GM13977 (cell line): ENCODE data around the gene NOS1AP.
"Not testable (repeated sequence)": the region's sequence is repeated elsewhere in the genome, so short reads cannot be mapped to it uniquely, and the experiment has no call there.

Source experiments
- DNase-seq: peaks from one replicate; pipeline ENCODE4 v3.0.0; 2012; ENCODE audit warnings: low spot score
- in situ Hi-C: fragments of 300-500 bp; cut with MboI; formaldehyde crosslinking; loops from one replicate; pipeline ENCODE4 v1.12.0; 2022; ENCODE audit warnings: low sequenced_read_pairs, low pct_unique_long_range_greater_than_20kb, mixed read lengths, inconsistent platforms; ENCODE audit not compliant: unreplicated experiment
- TF ChIP-seq, protein P1 (sequence below): IDR thresholded peaks from 2 replicates; pipeline ENCODE4 v1.5.1; 2012; ENCODE audit warnings: mild to moderate bottlenecking, control low read depth; ENCODE audit not compliant: insufficient read depth; ENCODE audit errors: extremely low read depth, missing control alignments

The NOS1AP gene

DNA sequence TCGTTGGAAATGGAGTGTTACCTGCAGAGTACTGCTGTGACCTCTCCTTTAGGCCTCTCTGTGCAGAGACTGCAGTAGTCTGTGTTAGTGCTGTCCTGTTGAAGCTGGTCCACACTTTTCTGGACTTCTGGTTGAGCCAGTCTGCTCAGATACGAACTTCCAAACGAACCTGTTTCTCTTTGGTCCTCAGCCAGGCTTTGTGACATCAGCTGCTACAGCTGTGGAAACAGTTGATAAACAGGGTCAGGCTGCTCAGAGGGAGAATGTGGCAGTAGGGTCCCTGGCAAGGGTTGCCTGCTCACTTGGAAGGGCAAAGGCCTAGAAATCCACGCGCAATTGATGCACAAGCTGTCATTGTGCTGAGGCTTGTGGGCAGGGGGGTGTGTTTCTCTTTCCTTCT lies 98.8 kb downstream of the NOS1AP start:
- TF ChIP-seq, protein P1, sequence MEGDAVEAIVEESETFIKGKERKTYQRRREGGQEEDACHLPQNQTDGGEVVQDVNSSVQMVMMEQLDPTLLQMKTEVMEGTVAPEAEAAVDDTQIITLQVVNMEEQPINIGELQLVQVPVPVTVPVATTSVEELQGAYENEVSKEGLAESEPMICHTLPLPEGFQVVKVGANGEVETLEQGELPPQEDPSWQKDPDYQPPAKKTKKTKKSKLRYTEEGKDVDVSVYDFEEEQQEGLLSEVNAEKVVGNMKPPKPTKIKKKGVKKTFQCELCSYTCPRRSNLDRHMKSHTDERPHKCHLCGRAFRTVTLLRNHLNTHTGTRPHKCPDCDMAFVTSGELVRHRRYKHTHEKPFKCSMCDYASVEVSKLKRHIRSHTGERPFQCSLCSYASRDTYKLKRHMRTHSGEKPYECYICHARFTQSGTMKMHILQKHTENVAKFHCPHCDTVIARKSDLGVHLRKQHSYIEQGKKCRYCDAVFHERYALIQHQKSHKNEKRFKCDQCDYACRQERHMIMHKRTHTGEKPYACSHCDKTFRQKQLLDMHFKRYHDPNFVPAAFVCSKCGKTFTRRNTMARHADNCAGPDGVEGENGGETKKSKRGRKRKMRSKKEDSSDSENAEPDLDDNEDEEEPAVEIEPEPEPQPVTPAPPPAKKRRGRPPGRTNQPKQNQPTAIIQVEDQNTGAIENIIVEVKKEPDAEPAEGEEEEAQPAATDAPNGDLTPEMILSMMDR, result no peak
- in situ Hi-C loops, result no loop called here
- DNase-seq, result no peak

DNA sequence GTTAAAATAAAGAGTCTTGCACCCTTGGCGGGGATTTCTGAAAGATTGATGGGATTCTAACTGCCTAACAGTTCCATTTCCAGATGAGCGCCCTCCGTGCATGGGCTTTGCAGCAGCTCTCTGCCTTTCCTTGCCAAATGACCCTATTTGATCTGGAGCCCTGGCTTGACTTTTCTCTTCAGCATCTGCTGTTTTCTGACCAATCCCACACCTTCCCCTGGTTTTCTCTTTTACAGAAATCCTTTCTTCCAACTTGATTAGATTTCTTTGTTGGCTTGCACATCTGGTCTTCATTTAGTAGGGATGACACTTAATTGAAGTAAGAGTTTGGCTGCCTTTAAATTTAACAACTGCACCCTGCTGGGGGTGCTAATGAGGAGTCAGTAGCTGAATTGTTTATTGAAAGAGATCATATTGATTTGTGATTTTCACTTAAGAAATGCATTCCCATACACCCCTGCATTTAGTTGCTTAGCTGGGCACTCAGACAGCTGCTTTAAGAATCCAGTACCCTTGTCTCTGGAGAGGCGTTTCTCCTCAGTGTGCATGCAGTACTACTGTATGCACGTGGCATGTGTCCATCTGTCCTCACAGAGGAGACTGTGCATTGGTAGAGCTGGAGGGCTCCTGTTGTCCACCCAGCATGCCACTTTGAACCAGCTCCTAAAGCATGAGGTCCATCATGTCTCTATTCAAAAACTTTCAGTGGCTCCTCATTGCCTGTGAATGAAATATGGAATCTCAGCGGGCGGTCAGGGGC lies 99.7 kb downstream of the NOS1AP start:
- no peak for DNase-seq
- in situ Hi-C loops, result no loop called here
- TF ChIP-seq, protein P1, result no peak

DNA sequence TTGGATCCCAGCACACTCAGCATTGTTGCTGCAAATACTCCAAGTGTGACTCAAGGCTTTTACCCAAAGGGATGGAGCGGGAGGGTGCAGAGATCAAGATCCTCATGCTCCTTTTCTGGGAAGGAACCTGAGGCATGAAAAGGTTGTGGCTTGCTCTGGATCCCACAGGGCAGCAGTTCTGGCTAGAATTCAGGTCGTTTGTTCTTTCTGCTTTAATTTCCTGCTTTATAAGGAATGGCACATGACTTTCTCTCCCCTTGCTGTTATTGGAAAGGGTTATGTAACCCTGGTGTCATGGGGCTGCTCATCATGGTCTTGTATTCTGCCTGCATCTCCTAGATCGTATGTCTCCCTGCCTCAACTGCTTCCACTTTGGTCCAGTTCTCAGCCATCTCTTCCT lies 101.6 kb downstream of the NOS1AP start:
- no peak for DNase-seq
- TF ChIP-seq, protein P1, result no peak
- in situ Hi-C loops, result no loop called here

DNA sequence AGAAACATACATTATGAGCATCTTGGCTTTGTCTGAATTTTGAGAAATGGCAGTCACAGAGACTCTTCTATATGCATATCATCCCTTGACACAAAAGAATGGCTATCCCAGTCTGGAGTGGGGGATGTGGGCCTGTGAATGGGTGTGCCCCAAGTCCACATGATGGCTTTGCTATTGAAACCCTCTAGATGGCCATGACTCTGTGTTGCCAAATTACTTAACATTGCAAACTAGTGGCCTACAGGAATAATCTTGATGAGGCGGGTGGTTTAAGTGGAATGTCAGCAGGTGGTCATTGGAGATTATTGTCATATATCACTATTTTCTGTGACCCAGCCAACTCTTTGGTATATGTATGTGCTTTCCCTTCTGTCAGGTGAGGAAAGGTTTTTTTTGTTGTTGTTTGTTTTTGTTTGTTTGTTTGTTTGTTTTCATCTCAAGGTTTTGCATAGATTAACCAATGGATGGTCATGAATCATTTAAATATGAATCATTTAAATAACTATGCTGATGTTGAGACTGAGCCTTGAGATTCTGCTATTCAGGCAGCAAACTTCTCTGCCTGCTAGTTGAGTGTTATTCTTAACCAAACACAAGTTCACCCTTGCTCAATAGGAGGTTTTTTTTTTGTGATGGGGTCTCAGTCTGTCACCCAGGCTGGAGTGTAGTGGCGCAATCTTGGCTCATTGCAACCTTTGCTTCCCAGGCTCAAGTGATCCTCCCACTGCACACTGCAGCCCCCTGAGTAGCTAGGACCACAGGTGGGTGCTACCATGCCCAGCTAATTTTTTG lies 103.0 kb downstream of the NOS1AP start:
- in situ Hi-C loops, result no loop called here
- DNase-seq, result no peak
- TF ChIP-seq, protein P1, result no peak

DNA sequence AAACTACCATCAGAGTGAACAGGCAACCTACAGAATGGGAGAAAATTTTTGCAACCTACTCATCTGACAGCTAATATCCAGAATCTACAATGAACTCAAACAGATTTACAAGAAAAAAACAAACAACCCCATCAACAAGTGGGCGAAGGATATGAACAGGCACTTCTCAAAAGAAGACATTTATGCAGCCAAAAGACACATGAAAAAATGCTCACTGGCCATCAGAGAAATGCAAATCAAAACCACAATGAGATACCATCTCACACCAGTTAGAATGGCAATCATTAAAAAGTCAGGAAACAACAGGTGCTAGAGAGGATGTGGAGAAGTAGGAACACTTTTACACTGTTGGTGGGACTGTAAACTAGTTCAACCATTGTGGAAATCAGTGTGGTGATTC lies 104.1 kb downstream of the NOS1AP start:
- in situ Hi-C loops, DNase-seq: not testable (repeated sequence)

DNA sequence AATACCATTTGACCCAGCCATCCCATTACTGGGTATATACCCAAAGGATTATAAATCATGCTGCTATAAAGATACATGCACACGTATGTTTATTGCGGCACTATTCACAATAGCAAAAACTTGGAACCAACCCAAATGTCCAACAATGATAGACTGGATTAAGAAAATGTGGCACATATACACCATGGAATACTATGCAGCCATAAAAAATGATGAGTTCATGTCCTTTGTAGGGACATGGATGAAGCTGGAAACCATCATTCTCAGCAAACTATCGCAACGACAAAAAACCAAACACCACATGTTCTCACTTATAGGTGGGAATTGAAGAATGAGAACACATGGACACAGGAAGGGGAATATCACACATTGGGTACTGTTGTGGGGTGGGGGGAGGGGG lies 104.5 kb downstream of the NOS1AP start:
- in situ Hi-C loops, DNase-seq: not testable (repeated sequence)

DNA sequence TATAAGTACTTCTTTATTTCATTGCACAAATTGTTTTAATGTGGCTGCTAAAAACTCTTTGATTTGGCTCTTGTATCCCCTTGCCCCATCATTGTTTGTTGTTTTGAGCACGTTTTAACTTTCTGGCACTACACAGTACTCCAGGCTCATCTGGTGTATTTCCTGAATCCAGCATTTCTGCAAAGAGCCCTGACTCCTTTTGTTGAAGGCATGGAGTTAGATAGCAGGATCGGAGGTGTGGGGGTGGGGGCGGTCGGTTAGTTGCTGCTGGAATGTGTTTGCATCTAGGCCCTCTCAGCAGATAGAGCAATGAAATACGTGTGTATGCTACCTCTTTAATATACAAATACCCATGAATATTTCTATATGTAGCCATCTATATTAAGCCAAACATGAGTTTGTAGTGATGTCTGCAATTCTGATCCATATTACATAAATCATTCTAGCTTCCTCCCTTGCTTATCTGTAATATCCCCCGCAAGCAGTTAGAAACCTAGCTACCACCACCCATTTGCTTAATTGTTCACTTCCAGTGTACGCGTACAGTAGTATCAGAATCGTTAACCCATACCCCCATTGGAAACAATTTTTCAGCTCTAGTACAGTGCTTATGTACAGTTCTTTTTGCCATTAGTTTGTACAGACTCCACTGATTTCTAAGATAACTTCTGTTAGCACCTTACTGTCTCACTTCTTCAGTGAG lies 106.0 kb downstream of the NOS1AP start:
- DNase-seq, result no peak
- in situ Hi-C loops, result no loop called here
- TF ChIP-seq, protein P1, result no peak
